Thyroid gland (tissue), 4 donors: Measurements from ENCODE around the gene ACBD6.

Experiments
- POLR2A ChIP-seq, 2 donors: fragments of 450-650 bp; IDR thresholded peaks; one replicate each; pipeline ENCODE4 v1.6.1; 2017; ENCODE audit warnings: antibody characterized with exemption in 2 of 2, mild to moderate bottlenecking in 2 of 2, moderate library complexity in 1 of 2
- TF ChIP-seq, protein P1 (sequence below), 6 experiments: fragments of 200-600 bp in 3 of 6; fragments of 450-650 bp in 3 of 6; sonication (generic) in 3 of 6; IDR thresholded peaks; one replicate each; pipeline ENCODE4 v1.5.1; 2016 to 2019; ENCODE audit warnings: antibody characterized with exemption in 6 of 6, mild to moderate bottlenecking in 2 of 6, inconsistent platforms in 1 of 6, moderate library complexity in 1 of 6

DNA sequence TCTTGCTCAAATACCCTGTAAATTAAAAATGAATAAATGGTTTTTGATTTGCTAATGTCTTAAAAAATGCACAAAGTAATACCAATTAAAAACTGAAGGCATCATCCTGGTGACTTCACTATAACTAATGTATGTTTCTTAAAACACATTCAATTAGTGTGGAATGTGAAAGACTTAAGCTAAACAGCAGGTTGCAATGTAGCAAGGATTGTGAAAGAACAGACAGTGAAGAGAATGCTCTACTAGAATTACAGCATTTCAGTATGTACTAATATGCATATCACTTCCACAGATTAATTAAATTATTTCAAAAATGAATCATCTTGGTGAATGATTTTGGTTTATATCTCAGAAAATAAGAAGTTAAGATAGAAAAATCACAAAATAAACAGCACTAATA, 216.0 kb downstream of the ACBD6 start:
- TF ChIP-seq, protein P1, sequence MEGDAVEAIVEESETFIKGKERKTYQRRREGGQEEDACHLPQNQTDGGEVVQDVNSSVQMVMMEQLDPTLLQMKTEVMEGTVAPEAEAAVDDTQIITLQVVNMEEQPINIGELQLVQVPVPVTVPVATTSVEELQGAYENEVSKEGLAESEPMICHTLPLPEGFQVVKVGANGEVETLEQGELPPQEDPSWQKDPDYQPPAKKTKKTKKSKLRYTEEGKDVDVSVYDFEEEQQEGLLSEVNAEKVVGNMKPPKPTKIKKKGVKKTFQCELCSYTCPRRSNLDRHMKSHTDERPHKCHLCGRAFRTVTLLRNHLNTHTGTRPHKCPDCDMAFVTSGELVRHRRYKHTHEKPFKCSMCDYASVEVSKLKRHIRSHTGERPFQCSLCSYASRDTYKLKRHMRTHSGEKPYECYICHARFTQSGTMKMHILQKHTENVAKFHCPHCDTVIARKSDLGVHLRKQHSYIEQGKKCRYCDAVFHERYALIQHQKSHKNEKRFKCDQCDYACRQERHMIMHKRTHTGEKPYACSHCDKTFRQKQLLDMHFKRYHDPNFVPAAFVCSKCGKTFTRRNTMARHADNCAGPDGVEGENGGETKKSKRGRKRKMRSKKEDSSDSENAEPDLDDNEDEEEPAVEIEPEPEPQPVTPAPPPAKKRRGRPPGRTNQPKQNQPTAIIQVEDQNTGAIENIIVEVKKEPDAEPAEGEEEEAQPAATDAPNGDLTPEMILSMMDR (IDR thresholded peaks at IDR 0.05): no peak
- no peak for TF ChIP-seq POLR2A (IDR thresholded peaks at IDR 0.05)
